T47D (cell line): ENCODE measurements around the gene MMP11.

Source experiments
- DNase-seq, 2 experiments: peaks; one replicate each; pipeline versions ENCODE4 v3.0.0 to v3.0.0-alpha.2; 2011 to 2012; ENCODE audit warnings: low read depth in 1 of 2, low spot score in 1 of 2
- JUND ChIP-seq: IDR thresholded peaks from 2 replicates; pipeline ENCODE4 v1.6.1; 2012; ENCODE audit warnings: low read depth
- in situ Hi-C: cut with HindIII; loops from 2 replicates; pipeline ENCODE4 v1.10.0; 2016; ENCODE audit warnings: low sequenced_read_pairs, low pct_unique_long_range_greater_than_20kb

Gene MMP11

GRCh38 chr22:23778577-23778900, 5.9 kb downstream of the MMP11 start:
- TF ChIP-seq JUND, result no peak
- in situ Hi-C loops, result no loop called here
- DNase-seq, result no peak

GRCh38 chr22:23779083-23779482, 6.4 kb downstream of the MMP11 start:
- in situ Hi-C loops, result no loop called here
- DNase-seq, result no peak
- no peak for TF ChIP-seq JUND

- no peak for TF ChIP-seq JUND
- in situ Hi-C loops, result no loop called here
- DNase-seq, result no peak
Observed at GRCh38 chr22:23779731-23780130, 7.1 kb downstream of the MMP11 start.

- in situ Hi-C loops, result no loop called here
- DNase-seq, result no peak
- TF ChIP-seq JUND, result no peak
Observed at GRCh38 chr22:23780146-23780748, 7.6 kb downstream of the MMP11 start.

- no peak for TF ChIP-seq JUND
- DNase-seq, result no peak
- in situ Hi-C loops, result no loop called here
Observed at GRCh38 chr22:23781065-23781464, 8.4 kb downstream of the MMP11 start.

GRCh38 chr22:23781511-23782183, 9.0 kb downstream of the MMP11 start:
- TF ChIP-seq JUND, result no peak
- in situ Hi-C loops, result no loop called here
- no peak for DNase-seq

- in situ Hi-C loops, result no loop called here
- TF ChIP-seq JUND, result no peak
- no peak for DNase-seq
Observed at GRCh38 chr22:23782252-23782651, 9.6 kb downstream of the MMP11 start.

GRCh38 chr22:23782703-23783102, 10.1 kb downstream of the MMP11 start:
- no peak for DNase-seq
- no peak for TF ChIP-seq JUND
- in situ Hi-C loops, result no loop called here

- no peak for DNase-seq
- no peak for TF ChIP-seq JUND
- in situ Hi-C loops, result no loop called here
Observed at GRCh38 chr22:23783265-23784150, 10.9 kb downstream of the MMP11 start.

GRCh38 chr22:23784215-23784732, 11.6 kb downstream of the MMP11 start:
- TF ChIP-seq JUND, result no peak
- in situ Hi-C loops, result no loop called here
- DNase-seq, result no peak

- no peak for TF ChIP-seq JUND
- DNase-seq, result no peak
- in situ Hi-C loops, result no loop called here
Observed at GRCh38 chr22:23786261-23786710, 13.6 kb downstream of the MMP11 start.

GRCh38 chr22:23786752-23787599, 14.3 kb downstream of the MMP11 start, which contains the start of gene SMARCB1:
Gene SMARCB1 (plus strand): TSS chr22:23786966. CDS start chr22:23787170, 204 bp downstream.
- peak; percentile 75 to 90 for DNase-seq
- no peak for TF ChIP-seq JUND
- in situ Hi-C loops, result no loop called here
